HG02852 (cell line): Measurements from ENCODE around the gene ALG1.

Source experiments
- ATAC-seq: cut with Tn5 transposase; IDR thresholded peaks from one replicate; pipeline ENCODE4 v1.9.1; 2021; ENCODE audit warnings: mild to moderate bottlenecking, moderate library complexity; ENCODE audit not compliant: unreplicated experiment

ALG1 gene, protein sequence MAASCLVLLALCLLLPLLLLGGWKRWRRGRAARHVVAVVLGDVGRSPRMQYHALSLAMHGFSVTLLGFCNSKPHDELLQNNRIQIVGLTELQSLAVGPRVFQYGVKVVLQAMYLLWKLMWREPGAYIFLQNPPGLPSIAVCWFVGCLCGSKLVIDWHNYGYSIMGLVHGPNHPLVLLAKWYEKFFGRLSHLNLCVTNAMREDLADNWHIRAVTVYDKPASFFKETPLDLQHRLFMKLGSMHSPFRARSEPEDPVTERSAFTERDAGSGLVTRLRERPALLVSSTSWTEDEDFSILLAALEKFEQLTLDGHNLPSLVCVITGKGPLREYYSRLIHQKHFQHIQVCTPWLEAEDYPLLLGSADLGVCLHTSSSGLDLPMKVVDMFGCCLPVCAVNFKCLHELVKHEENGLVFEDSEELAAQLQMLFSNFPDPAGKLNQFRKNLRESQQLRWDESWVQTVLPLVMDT

DNA sequence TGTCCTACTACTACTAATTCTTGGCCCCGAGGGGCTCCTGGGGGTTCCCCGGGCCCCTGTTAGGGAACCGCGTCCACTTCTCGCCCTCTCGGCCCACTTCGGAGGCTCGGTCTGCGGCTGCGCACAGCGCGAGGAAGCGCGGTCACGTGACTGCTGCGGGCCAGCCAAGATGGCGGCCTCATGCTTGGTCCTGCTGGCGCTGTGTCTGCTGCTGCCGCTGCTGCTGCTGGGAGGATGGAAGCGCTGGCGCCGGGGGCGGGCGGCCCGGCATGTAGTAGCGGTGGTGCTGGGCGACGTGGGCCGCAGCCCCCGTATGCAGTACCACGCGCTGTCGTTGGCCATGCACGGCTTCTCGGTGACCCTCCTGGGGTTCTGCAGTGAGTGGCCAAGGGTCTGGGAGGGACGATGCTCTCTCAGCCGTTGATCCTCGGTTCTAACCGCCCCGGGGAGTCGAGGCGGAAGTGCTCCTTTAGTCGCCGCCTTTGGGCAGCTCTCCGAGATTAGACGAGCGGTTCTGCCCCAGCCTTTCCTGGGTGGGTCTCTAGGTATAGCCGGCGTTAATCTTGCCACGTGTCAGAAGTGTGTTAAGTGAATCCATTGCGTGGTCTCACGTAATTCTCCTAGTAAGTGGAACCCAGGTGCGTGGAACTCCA lies at the start of gene ALG1:
Gene ALG1, plus strand, starts transcription at position 163 of the 653 bp plus-strand sequence. Its CDS starts 7 bp downstream, at position 170.
- peak; percentile 91 for ATAC-seq

DNA sequence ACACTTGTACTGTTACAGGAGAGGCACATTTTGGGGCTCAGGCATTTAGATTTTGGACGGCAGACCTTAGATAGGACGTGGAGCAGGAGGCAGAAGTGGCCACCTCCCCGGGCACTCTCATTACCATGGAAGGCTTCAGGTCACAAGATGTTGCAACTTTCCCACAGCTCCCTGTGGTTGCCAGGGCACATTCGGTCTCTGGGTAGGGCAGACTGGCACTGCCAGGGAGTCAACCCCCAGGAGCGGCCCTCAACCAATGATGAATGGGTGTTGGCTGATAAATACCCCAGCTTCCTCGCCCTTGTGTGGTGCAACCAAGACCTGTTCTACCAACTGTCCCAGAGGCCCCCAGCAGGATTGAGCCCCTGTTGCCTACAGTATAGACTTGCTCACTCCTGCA lies 49.1 kb upstream of the ALG1 start:
- no peak for ATAC-seq

DNA sequence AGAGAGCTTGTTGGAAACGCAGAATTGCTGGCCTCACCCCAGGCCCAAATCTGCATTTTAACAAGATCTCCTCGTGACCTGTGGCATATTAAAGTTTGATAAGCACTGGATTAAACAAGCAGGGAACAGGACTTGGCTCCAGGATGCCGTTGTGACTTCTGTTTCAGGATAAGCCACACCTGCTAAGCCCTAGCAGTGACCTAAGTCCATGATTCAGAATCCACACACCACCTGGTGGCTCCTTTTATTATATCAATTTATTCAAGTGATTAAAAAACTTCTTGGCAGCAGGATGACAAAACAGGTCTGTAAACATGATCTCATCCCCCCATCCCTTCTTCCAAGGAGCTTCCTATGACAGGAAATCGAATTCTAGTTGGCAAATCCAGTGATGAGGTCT lies 47.0 kb upstream of the ALG1 start:
- ATAC-seq, result no peak

DNA sequence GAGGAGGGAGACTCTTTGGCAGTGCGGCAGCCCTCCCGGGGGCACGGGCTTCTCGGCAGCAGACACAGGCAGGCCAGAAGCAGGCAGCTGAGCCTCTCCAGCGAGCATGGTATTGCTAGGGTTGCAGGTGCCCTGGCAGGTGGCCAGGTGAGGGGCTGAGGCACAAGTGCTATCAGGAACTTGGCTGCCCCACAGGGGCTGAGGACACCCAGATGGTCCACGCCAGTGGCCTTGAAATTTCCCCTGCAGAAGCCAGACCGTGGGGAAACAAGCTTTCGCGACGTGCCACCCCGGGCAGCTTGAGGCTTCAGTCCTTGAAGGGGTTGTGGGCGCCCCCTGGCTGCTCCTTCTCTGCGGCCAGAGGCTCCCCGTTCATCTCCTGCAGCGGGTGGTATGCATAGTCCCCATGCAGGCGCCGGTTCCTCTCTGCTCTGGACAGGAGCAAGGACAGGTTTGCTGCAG lies 46.4 kb upstream of the ALG1 start:
- ATAC-seq, result no peak

DNA sequence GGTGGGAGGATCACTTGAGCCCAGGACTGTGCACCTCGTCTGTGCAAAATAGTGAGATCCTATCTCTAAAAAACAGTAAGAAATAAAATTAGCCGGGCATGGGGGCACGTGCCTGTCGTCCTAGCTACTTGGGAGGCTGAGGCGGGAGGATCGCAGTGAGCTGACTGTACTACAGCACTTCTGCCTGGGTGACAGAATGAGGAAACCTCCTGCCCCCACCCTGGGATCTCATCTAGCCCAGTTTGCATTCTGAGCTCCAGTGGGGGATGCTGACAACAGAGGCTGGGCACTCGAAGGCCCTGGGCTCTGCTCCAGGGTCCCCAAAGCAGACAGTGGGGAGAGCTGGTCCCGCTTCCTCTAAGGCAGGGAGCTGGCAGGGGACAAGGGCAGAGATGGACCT lies 45.0 kb upstream of the ALG1 start:
- ATAC-seq, result no peak

DNA sequence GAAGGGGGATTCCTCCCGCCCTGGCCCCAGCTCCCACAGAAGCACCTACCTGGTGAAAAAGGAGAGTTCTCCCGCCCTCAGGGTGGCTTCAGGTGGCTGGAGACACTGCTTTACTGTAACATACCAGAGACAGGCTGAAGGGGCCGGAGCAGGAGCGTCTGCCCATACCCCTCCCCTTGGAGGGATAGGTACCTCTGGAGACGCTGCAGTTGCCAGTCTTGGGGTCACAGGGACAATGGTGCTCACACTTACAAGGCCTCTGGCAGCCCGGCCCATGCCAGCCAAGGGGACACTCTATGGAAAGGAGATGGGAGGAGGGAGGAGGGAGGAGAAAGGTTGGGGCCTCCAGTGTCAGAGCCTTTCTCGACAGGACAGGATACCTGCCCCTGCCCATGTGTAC lies 44.6 kb upstream of the ALG1 start:
- ATAC-seq, result no peak

DNA sequence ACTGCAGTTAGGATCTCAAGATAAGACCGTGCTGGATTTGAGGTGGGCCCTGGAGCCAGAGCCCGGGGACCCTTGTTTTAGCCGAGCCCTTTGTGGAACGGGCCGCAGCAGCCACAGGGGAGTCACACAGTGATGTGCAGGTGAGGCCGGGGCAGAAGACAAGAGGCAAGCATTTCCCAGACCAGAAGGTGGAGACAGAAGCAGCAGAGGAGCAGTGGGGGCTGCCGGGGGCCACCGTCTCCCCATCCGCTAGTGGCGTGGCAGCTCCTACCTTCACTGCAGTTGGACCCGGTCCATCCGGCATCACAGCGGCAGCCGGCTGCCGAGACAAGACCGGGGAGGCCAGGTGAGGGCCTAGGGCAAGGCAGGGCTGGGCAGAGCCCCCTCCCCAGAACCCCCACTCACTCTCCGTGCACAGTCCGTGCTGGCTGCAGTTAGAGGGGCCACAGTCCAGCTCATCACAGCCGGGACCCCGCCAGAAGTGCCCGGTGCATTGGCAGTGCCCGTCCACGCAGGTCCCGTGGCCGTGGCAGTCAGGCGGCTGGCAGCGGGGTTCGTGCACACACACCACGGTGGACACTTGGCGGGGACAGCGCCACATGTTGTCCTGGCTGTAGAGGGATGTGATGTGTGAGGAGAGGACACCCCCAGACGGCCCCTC lies 43.9 kb upstream of the ALG1 start:
- ATAC-seq, result no peak

DNA sequence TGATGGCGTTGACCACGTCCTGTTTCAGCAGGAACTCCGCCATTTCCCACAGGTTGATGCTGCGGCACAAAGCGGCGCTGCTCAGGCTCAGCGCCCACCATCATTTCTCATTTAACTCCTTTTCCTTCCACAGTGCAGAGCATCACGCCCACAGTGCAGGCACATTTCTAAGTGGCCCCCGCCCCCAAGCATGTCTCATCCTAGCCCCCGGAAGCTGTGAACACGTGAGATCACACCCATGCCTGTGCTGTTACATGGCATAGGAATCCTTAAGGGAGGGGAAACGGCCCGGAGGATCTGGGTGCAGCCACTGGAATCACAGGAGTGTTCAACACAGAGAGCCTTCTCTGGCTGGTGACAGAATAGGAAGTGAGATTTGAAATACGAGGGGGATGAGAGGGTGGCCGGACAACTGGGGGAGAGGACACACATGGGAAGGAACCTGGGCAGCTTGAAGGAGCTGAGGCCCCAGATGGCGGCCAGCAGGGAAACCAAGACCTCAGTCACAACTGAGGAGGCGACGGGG lies 42.6 kb upstream of the ALG1 start:
- no peak for ATAC-seq

DNA sequence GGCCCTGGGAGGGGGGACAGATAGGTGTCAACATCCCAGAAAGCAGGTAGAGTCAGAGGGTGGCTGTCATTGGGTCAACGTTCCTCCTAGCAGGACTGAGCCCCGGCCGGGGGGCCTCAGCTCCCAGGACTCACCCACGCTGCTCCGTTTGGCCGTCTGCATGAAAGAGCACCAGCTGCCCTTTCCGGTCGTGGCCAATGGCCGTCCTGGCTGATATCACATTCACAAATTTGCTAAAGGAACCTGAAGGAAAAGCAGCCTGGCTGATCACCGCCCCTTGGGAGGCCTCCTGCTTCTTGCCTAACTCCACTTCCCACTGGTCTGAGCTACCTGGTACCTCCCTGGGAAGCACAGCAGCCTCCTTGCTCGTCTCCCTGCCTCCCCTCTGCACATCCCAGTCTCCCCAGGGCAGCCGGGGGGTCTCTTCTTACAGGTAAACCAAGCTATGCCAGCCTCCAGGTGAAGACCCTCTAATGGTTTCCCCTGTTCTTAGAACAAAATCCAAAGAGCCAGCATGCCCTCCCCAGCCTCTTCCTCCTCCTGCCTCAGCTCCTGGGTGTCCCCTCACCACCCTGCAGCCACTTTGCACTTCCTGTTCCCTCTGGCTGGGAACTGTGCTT lies 41.3 kb upstream of the ALG1 start:
- no peak for ATAC-seq

DNA sequence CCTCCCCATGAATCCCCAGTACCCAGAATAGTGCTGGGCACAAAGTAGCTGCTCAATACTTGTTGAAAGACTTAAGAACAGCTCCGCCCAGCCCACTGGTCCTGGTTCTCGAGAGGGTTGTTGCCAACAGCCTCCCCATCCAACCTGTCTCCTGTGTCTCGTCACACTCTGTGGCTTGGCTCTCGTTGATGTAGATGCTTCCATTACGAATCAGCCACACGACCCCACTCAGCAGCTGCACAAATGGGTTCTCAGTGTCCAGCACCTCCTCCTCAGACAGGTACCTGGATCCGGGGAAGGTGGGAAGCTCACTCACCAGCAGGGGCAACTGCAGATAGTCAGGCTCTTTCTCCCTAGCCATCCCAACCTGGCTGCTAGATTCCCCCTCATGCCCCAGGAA lies 40.0 kb upstream of the ALG1 start:
- ATAC-seq, result no peak

DNA sequence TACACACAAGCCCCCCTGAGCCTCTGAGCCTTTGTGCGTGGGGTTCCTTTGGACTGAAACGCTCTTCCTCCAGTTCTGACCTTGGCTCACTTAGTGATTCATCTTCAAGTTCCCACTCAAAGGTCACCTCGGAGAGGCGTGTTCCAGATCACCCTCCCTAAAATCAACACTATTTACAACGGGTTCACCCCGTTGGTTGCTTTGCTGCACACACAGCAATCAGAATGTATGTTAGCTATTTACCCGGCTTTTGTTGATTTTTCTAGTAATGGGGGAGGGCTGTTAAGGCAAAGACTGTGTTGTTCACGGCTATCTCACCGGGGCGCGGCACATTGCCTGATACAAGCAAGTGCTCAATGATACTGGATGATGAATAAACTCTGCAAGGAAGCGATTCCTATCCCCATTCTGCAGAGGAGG lies 38.9 kb upstream of the ALG1 start:
- ATAC-seq, result no peak

DNA sequence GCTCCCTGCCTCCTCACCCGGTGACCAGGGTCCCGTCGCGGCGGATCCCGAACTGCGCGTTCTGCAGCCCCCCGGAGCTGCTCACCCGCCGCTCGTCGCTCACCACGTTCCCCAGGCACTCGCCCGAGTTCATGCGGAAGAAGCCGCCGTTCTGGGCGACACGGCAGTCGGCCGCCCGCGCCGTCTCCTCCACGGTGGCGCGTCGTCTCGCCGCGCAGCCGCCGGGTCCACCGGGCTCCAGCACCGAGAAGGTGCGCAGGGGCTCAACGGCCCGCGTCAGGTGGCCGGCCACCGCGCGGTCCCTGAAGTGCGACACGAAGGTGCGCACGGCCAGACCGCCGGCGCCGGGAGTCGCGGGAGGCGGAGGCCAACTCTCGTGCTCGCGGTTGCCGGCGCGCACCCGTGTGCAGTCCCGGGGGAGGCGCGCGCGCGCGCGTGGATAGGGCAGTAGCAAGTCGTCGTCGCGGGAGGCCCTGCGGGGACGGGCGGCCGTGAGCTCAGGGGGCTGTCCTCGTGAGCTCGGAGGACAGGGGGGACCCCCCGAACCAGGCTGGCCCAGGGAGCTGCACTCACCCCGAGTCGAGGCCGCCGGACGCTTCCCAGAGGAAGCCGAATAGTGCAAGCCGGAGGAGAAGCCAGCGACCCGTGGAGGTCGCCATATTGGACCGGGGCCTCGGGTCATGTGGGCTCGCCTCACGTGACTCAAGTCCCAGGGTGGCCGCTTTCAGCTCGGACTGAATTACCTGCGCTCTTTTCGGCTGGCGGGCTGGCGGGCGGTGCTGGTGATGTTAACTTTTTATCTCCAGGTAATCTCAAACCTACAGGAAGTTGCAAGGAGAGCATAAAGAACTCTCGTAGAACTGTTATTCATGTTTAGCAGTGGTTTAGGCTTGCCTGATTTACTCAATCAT lies 38.1 kb upstream of the ALG1 start, which contains the start of gene NAGPA:
Gene NAGPA, minus strand, starts transcription at position 680 of the 911 bp plus-strand sequence. Its CDS starts 21 bp downstream, at position 659.
- peak; percentile 90 for ATAC-seq

DNA sequence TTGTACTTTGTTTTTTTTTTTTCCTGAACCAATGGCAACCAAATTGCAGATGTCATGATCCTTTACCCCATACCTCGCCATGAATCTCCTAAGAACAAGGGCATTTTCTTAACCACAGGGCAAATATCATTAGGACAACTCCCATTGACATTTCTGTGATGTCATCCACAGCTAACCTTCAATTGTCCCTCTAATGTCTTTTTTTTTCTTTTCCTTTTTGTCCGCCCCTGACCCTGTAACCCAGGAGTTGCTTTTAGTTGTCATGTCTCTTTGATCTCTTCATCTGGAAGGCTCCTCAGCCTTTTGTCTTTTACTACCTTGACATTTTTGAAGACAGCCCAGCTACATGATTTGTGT lies 37.5 kb upstream of the ALG1 start:
- no peak for ATAC-seq

DNA sequence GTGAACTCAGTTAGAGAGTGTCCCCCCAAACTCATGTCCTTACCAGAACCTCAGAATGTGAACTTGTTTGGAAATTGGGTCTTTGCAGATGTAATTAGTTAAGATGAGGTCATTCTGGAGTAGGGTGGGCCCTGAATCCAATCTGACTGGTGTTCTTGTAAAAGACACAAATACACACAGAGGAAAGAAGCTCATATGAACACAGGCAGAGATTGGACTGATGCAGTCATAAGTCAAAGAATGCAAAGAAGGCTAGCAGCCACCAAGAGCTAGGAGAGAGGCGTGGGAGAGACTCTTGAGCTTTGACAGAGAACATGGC lies 35.8 kb upstream of the ALG1 start:
- no peak for ATAC-seq

DNA sequence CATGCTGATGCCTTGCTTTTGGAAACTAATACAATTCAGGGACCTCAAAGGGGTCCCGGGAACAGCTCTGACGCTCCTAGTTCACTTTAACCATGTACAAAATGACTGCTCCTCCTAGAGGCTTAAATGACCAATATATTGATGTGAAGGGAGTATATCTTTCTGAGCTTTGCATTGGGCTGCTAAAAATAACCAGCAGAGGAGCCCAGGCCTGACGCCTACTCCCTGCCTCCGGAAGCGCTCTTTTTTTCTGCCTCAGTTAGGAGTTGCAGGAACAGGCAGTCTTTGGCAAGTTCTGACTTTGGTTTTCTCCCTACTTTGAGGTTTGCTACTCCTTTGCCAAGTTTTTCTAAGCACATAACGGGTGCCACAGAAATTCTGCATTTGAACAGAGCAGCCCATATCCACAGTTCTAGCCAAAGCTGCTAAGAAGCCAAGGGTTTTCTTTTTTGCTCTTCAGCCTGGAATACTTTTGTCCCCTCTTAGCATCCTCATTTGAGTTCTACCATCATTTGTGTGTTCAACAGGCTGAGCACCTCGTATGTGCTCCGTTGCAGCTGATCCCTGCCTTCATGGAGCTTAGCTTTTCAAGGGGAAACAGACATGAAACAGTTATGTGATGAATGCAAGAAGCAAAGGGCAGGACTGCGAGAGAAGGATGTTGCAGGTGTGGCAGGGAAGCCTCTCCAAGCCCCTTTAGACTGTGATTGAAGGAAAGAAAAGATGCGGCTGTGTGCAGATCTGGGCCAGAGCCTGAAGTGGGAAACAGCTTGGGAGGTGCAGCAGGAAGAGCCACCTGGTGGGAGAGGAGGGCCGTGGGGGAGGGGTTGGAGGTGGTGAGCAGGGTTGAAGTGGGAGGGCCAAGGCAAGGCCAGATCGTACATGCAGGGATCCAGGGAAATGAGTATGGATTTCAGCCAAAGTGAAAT lies 35.2 kb upstream of the ALG1 start:
- ATAC-seq, result no peak

DNA sequence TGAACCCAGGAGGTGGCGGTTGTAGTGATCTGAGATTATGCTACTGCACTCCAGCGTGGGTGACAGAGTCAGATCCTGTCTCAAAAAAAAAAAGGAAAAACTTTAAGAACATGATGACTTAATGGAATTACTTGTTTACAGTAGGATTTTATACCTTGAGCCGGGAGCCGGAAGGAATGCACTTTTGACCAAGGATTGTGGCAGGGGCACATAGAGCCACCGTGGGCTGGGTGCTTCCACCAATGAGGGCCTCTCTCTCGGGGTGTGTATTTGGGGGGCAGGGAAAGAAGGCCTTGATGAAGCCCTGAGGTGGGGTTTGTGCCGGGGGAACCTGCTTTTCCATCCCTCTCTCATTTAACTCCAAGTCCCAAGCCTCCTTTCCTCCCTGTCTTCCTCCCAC lies 31.2 kb upstream of the ALG1 start:
- no peak for ATAC-seq

DNA sequence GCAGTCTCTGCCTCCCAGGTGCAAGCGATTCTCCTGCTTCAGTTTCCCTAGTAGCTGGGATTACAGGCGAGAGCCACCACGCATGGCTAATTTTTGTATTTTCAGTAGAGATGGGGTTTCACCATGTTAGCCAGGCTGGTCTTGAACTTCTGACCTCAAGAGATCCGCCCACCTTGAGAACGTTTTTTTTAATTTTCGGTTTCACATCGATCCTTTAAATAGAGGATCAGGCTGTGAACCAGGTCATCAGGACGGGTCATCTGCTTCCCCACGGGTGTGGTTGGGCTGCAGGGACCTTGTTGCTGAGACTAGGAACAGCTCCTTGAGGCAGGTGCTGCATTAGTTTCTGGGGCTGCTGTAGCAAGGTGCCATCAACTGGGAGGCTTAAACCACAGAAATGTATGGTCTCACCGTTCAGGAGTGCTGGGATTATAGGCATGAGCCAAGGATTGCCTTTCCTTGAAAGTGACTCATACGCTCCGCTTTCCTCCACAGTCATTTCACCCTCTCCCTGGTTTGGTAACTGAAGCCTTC lies 30.0 kb upstream of the ALG1 start:
- peak; percentile 80 for ATAC-seq

DNA sequence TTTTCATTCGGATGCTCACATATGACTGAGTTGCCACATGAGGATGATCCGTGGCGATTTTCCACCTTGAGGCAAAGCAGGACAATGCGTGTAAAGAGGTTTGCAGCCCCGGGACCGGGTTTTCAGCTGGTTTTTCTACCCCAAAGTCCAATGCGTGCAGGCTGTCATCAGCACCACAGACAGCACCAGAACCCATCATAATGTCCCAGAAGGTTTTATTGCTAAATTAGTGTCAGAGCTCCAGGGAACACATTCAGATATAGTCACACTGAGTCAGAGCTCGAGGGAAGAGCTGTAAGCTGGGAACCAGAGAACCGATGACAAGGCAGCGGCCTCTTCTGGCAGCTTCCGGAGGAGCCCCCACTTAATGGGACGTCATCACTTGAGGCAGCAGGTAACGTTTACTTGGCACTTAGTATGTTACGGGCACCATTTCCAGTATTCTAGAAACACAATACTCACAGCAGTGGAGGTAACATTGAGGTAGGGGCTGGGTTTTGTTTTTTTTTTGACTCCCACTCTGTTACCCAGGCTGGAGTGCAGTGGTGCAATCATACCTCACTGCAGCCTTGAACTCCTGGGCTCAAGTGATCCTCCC lies 29.0 kb upstream of the ALG1 start:
- ATAC-seq, result no peak
